Measurements from ENCODE around the gene LRRC17.
"Not testable (repeated sequence)": the region's sequence is repeated elsewhere in the genome, so short reads cannot be mapped to it uniquely, and the experiment has no call there.

The LRRC17 gene

DNA sequence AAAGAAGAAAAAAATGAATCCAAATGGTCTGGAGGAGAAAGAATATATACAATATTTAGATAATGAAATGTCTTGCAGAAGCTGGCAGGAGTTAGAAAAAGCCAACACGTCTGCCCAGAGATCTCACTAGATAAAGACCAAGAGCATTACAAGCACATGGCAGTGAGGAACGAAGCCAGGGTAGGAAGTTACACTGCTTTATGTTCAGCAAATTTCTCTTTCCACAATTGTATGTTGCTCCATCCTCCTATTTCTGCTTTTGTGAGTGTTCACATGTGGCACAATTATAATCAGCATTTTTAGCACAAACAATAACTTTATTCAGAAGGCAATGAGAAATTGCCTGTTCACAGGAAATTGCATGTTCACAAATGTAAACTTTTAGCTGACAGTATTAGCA, 53.7 kb downstream of the LRRC17 start:
- no peak overlapping the region for H3K4me3 ChIP-seq (ENCODE audit: low read depth, low read length)
- TF ChIP-seq CTCF (IDR thresholded peaks at IDR 0.05; ENCODE audit: borderline replicate concordance, insufficient read depth, low read depth, low read length), result no peak

GRCh38 chr7:102967798-102968197, 55.0 kb downstream of the LRRC17 start:
- no peak overlapping the region for H3K4me3 ChIP-seq (ENCODE audit: low read depth, low read length)
- TF ChIP-seq CTCF (IDR thresholded peaks at IDR 0.05; ENCODE audit: borderline replicate concordance, insufficient read depth, low read depth, low read length), result no peak

GRCh38 chr7:102973096-102973802, 60.4 kb downstream of the LRRC17 start:
- no peak overlapping the region for H3K4me3 ChIP-seq (ENCODE audit: low read depth, low read length)
- no peak for TF ChIP-seq CTCF (IDR thresholded peaks at IDR 0.05; ENCODE audit: borderline replicate concordance, insufficient read depth, low read depth, low read length)

DNA sequence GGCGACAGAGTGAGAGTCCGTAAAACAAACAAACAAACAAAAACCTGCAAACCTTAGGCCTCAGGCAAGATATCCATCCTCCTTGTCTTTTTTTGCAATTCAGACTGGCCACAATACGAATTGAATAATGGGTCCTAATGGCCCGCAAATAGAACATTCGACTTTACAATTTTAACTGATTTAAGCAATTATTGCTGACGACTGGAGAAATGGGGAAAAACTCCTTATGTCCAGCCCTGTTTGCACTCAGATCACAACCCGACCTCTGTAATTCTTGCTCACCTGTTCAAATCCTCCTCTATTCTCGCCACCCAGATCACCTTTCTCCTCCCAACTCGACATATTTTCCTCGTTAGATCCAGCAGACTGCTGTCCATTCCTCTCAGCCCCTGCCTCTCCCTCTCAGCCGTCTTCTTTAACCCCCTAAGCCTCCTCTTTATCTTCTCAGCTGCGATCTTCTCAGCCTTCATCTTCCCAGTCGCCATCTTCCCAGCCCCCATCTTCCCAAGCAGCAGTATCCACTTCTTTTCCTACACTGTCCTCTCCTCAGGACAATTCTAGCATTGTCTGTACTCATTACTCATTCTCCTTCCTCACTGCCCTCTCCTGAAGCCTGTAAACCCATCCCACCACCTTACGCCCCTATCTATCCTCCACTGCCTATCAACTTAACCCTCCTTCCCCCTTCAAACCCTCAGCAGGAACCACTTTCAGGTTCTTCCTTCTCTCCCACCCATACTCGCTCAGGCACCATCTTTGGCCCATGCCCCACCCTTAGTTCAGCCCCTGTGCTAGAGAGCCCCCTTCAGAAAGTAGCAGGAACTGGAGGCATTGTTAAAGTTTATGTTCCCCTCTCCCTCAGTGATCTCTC, 61.8 kb downstream of the LRRC17 start:
- H3K4me3 ChIP-seq (ENCODE audit: low read depth, low read length), result no peak overlapping the region
- TF ChIP-seq CTCF (IDR thresholded peaks at IDR 0.05; ENCODE audit: borderline replicate concordance, insufficient read depth, low read depth, low read length), result peak; percentile 30; the same call in 1 of the 2 replicates

GRCh38 chr7:102975854-102976253, 63.1 kb downstream of the LRRC17 start:
- H3K4me3 ChIP-seq (ENCODE audit: low read depth, low read length), result no peak overlapping the region
- no peak for TF ChIP-seq CTCF (IDR thresholded peaks at IDR 0.05; ENCODE audit: borderline replicate concordance, insufficient read depth, low read depth, low read length)

- no peak for TF ChIP-seq CTCF (IDR thresholded peaks at IDR 0.05; ENCODE audit: borderline replicate concordance, insufficient read depth, low read depth, low read length)
- no peak overlapping the region for H3K4me3 ChIP-seq (ENCODE audit: low read depth, low read length)
These were observed 63.7 kb downstream of the LRRC17 start for GRCh38 chr7:102976493-102976892.

- H3K4me3 ChIP-seq (ENCODE audit: low read depth, low read length), result not testable (repeated sequence)
These were observed 64.8 kb downstream of the LRRC17 start for GRCh38 chr7:102977586-102977985.
